HG03460 (cell line): ENCODE measurements around the gene ADAM10.

ENCODE experiments used
- ATAC-seq: cut with Tn5 transposase; IDR thresholded peaks from one replicate; pipeline ENCODE4 v1.9.1; 2021; ENCODE audit not compliant: unreplicated experiment

Gene ADAM10

GRCh38 chr15:58755956-58756355 lies 6.4 kb upstream of the ADAM10 start:
- no peak for ATAC-seq

DNA sequence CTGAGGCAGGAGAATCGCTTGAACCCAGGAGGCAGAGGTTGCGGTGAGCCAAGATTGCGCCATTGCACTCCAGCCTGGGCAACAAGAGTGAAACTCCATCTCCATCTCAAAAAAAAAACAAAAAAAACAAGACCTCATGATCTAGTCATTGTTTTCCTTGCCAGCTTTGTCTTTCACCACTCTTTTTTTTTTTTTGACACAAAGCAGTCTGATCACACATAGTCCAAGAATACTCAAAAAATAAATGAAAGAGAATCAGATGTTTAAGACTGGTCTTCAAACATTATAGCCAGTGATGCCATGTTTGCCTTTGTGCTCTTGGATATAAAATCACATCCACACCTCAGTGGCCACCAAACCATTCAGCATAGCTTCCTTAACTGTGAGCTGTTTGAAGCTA lies 5.8 kb upstream of the ADAM10 start:
- ATAC-seq = no peak

DNA sequence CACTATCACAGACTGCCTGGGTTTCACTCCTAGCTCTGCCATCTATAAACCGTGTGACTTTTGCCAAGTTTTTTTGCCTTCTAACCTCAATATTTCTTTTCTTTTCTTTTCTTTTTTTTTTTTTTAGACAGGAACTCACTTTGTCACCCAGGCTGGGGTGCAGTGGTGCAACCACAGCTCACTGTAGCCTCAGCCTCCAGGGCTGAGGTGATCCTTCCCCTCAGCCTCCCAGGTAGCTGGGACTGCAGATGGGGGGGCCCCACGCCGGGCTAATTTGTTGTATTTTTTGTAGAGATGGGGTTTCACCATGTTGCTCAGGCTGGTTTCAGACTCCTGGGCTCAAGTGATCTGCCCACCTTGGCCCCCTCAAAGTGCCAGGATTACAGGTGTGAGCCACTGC lies 3.2 kb upstream of the ADAM10 start:
- no peak for ATAC-seq

DNA sequence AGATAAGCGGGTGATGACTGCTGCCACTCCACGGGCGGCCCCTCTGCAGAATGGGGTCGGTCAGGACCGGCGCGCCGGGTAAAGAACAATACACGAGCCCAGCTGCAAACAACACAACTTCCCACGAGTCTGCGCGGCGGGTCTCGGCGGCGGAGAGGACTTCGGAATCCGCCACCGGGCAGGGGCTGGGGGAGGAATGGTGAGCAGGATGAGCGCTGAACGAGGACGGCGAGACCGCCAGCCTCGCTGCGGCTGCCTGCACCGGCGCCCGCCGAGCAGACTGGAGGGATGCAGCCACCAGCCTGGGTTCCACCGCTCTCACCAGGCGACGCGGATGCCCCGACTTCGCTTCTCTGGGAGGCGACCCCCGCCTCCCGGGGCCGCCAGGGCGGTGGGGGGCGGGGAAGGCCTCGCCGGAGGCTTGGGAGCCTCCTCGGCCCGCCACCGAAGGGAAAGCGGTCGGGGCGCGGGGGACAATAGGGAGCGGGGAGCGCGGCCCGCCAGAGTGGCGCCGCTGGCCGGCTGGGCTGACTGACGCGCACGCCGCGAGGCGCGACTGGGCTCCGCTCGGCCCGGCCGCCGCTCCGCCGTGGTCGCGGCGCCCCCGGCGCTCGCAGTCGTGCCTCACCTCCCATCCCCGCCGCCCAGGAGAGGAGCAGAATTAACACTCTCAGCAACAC lies 515 bp downstream of the ADAM10 start:
- peak; percentile 22 for ATAC-seq

DNA sequence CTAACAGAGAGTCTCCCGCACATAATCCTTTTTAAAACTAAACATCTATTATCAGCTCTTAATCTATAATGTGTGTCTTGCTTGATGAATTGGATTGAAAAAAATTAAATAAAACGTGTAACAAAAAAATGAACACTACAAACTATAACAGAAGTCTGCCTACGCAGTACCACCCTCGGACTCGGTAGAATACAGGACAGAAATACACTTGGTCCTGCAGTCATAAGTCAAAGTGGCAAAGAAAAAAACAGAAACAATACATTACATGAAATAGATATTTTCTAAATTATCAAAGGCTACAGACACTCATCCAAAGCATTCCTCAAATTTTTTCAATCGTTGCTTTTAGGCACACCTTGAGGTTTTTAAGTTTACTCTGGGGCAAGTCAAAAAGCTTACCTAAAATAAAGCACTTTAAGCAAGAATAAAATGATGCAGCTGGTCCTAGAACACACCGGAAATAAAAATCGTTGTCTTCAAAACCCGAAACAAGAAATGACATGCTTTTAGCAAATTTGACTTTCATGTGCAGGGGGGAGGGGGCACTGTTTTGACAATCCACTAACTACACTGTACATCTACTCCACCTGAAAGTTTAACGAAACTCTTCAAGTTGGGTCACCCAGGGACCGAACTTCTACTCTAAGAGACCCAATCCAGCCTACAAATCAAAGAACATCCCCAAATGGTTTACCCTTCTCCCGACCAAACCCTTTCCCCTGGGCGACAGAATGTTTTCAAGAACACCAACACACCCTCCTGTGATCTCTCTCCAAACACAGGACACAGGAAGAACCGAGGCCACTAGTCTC lies 1.3 kb downstream of the ADAM10 start:
- ATAC-seq = no peak

GRCh38 chr15:58746174-58746573 lies 3.3 kb downstream of the ADAM10 start:
- no peak for ATAC-seq

GRCh38 chr15:58742819-58743502 lies 6.5 kb downstream of the ADAM10 start:
- ATAC-seq = no peak

DNA sequence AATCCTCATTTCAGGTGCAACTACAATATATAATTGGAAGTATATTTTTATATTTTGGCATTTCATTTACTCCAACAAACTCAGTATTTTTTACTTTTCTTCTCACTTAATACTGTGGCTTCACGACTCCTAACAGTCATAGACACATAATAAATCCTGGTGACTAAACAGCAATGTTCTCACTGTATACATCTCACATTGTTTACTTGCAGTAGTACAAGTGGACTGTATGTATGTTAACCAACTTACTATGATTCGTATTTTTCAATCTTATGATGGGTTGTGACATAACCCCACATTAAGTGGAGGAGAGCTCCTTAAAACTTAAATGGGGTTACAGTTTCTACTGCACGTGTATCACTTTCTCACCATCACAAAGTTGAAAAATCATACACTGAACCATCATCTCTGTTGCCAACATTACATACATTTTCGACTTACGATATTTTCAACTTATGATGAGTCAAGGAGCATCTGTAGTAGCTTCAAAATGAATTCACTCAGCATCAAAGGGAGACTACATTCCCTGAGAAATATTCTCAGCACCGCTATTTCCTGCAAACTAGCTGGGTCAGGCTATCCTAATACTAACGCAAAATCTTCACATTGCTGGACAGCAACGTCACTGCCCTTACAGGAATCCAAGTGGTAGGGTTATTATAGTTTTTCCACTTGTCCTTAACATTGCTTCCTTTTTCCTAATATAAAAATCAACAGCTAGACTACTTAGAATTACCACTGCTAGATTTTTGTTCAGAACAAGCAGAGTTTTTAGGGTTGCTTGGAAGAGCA lies 7.3 kb downstream of the ADAM10 start:
- ATAC-seq = no peak

DNA sequence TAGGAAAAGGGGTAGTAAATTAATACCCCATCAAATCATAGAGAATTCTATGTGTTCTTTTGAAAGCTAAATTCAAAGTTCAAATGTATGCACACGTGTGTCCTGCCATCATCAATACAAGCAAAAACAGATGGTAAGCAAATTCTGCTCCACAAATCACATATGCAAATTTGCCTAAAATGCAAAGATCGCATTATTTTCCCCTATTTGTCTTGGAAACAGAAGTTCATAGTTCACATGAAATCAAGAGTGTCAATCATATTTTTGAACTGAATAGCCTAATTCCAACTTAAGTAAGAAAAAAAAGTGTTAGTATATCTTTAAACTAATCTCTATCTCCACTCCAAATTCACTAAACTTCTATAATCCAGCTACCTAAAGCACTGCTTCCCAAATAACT lies 8.5 kb downstream of the ADAM10 start:
- ATAC-seq = no peak

DNA sequence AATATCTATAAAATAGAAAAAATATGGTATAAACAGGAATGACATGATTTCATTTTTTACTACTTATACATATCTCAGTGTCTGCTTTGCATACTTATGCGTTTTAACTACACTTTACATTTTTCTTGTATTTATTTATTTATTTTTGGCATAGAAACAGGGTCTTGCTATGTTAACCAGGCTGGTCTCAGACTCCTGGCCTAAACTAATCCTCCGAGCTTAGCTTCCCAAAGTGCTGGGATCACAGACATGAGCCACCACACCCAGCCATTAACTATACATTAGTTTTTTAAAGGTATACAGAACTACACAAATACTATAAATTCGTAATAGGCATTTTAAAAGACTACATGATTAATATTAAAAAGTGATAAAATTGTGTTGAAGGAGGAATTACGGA lies 9.1 kb downstream of the ADAM10 start:
- no peak for ATAC-seq

DNA sequence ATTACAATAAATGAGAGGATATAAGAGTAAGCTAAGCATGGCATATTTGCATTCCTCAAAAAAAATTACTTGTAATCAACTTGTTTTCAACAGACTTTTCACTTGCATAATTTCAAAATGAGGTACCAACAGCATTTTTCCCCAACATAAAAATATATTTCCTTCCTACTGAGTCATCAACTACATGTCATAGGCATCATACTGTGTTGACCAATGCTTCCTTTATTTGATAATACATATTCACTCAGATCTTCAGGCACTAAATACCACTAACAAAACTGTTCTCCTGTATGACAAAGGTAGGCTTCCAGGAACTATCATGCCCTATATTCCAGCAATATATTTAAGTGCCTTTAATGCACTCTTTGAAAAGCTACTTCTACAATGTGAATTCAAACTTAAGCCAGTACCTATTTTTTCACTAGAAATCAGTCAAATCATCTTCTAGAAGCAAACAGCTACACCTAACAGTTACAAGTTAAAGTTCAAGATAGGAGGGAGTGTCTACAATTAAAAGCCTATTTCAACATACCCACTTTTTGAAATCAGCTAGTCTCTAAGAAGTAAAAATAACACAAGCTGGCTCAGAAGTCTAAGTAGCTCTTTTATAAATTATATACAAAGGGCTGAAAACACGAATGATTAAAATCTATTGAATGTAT lies 11.3 kb downstream of the ADAM10 start:
- no peak for ATAC-seq

DNA sequence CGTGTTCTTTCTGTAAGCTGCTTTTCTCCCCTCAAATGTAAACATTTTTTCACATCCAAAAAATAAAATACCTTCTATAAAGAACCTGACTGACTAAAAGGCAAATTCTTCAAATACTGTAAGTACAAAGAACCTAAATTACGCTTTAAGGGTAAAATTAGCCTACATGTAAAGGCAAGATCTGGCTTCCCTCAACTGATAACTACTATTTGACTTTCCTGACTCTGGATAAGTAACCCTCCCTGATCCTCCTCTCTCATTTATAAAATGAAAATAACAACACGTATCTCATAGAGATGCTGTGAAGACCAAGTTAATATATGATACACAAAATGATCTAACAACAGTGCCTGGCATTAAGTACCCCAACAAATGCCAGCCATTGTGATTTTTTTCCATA lies 12.2 kb downstream of the ADAM10 start:
- no peak for ATAC-seq

- no peak for ATAC-seq
These were observed 13.4 kb downstream of the ADAM10 start for GRCh38 chr15:58736018-58736643.

DNA sequence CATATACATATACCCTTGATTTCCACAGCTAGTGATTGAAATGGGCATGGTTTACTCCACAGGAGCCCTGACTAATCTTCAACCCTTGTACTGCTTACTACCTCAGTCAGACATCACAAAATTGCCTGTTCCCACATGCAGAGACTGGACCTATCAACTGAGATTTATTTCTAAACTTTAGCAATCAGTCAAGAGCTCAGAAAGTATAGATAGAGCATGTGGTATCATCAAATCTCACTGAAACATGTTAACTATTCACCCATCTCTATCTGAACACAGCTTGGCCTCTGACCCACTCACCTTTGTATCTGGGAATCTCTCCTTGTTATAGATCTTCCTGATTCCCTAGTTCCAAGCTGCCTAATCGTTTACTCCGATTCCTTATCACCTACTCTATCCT lies 14.6 kb downstream of the ADAM10 start:
- ATAC-seq = no peak

DNA sequence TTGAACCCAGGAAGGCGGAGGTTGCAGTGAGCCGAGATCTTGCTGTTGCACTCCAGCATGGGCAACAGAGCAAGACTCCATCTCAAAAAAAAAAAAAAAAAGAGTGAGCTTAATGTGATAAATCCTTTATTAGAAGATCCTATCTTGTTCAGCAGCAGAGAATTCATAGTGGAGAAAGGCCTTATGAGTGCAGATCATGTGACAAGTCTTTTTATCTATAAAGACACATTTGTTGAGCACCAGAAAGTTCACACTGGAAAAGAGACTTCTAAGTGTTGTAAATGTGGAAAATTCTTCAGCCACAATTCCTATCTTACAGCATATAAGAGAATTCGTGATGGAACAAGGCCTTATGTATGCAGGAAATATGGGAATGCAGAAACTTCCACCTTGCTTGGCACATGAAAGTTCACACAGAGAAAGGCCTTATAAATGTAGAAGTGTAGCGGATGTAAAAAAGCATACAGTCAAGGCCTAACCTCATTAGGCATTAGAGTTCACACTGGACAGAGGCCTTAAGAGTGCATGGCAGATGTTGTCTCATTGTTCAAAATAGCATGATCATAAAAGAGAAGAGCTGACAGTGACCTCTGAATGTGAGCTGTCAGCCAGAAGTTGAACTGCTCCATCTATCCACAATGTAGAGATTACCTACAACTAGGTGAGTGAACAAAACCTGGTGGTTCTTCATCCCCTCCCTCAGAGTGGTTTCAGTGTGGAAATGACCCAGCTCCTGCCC lies 16.7 kb downstream of the ADAM10 start:
- no peak for ATAC-seq

- no peak for ATAC-seq
These were observed 17.6 kb downstream of the ADAM10 start for GRCh38 chr15:58731756-58732535.

DNA sequence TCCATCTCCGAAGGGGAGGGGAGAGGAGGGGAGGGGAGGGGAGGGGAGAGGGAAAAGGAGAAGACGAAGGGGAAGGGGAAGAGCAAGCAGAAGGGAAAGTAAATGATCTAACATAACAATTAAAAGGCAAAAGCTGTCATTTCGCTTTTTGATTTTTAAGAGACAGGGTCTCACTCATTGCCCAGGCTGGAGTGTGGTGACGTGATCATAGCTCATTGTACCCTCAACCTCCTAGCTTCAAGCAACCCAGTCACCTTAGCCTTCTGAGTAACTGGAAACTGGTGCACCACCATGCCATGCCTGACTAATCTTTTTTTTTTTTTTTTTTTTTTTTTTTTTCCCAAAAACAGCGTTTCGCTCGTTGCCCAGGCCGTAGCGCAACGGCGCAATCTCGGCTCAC lies 22.6 kb downstream of the ADAM10 start:
- ATAC-seq = no peak

GRCh38 chr15:58724466-58724865 lies 25.0 kb downstream of the ADAM10 start:
- peak; percentile 80 for ATAC-seq

DNA sequence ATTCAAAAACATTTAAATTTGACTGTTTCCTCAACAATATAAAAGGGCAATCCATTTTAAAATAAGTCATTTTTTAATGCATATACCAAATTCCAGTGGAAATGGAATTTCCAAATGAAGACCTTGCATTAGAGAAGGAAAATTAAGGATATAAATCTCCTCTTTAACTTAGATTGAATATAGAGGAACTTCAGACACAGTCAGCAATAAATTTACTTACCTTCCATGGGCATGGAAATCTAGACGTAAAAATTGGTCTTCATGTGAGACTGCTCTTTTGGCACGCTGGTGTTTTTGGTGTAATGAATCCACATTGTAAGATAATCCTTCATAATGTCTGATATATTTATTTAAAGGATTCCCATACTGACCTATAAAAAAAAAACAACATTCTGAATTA lies 32.1 kb downstream of the ADAM10 start:
- no peak for ATAC-seq
